Stimulated activated CD8-positive, alpha-beta memory T cell treated with anti-CD3 and anti-CD28 coated beads, Interleukin-4, amount 100 ng/mL, for 1 hour (primary cell): ENCODE measurements around the gene EFCAB11.

Source experiments
- DNase-seq, 2 donors: peaks; one replicate each; pipeline ENCODE4 v3.0.0-alpha.2; 2020; ENCODE audit warnings: low read depth in 2 of 2, low spot score in 1 of 2

EFCAB11 gene

GRCh38 chr14:89869606-89870005 is 84.9 kb downstream of the EFCAB11 start:
- DNase-seq, result no peak

GRCh38 chr14:89866458-89866857 is 88.1 kb downstream of the EFCAB11 start:
- no peak for DNase-seq

- DNase-seq, result no peak
These were observed 89.4 kb downstream of the EFCAB11 start for GRCh38 chr14:89865153-89865552.

GRCh38 chr14:89862856-89863255 is 91.7 kb downstream of the EFCAB11 start:
- no peak for DNase-seq

GRCh38 chr14:89861630-89862029 is 92.9 kb downstream of the EFCAB11 start:
- no peak for DNase-seq

GRCh38 chr14:89858089-89858488 is 96.4 kb downstream of the EFCAB11 start:
- DNase-seq, result no peak

- DNase-seq, result no peak
These were observed 97.6 kb downstream of the EFCAB11 start for GRCh38 chr14:89856871-89857345.

GRCh38 chr14:89855961-89856656 is 98.4 kb downstream of the EFCAB11 start:
- no peak for DNase-seq

GRCh38 chr14:89853936-89854693 is 100.4 kb downstream of the EFCAB11 start:
- DNase-seq, result no peak

- no peak for DNase-seq
These were observed 103.4 kb downstream of the EFCAB11 start for GRCh38 chr14:89851106-89851505.

- no peak for DNase-seq
These were observed 104.6 kb downstream of the EFCAB11 start for GRCh38 chr14:89849931-89850330.

- DNase-seq, result no peak
These were observed 106.4 kb downstream of the EFCAB11 start for GRCh38 chr14:89848165-89848564.

- no peak for DNase-seq
These were observed 109.2 kb downstream of the EFCAB11 start for GRCh38 chr14:89845346-89845745.

GRCh38 chr14:89844508-89844907 is 110.0 kb downstream of the EFCAB11 start:
- DNase-seq, result no peak

- no peak for DNase-seq
These were observed 111.7 kb downstream of the EFCAB11 start for GRCh38 chr14:89842837-89843236.

GRCh38 chr14:89841851-89842250 is 112.7 kb downstream of the EFCAB11 start:
- DNase-seq, result no peak

GRCh38 chr14:89836830-89837469 is 117.6 kb downstream of the EFCAB11 start:
- DNase-seq, result no peak

GRCh38 chr14:89833661-89834060 is 120.9 kb downstream of the EFCAB11 start:
- DNase-seq, result no peak

- DNase-seq, result no peak
These were observed 121.4 kb downstream of the EFCAB11 start for GRCh38 chr14:89833120-89833532.

GRCh38 chr14:89828471-89829165 is 125.9 kb downstream of the EFCAB11 start:
- DNase-seq, result no peak

GRCh38 chr14:89827265-89827664 is 127.3 kb downstream of the EFCAB11 start:
- DNase-seq, result no peak
